ENCODE data around the gene HBM.

The HBM gene

DNA sequence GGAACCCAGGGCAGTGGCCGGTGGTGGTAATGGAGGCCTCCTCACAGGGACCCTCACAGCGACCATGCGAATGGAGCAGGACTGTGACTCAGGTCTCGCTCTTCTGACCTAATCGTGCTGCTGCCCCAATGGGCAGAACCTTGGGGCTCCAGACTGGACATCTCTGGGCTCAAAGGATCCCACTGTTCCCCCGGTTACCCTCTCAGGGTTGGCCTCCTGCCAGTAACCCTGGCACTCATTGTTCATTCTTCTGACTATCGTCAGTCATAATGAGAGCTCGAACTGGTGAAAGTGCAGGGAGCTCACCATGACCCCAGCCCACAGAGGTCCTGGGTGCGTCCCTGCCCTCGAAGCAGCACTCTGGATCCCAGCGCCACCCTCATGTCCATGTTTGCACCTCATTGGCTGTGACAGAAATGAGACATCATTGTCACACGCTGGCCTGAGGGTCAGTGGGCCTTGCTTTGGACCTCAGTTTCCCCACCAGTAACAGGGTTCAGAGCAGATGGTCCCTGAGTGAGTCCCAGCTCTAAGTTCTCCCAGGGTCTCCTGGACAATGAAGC lies 23.3 kb upstream of the HBM start:
- Histone ChIP-seq H3K9ac (ENCODE audit: low read length) (no peak overlapping the region), H3K4me2 (ENCODE audit: low read depth, low read length, poor library complexity, severe bottlenecking) (no peak overlapping the region), H3K9me3 (ENCODE audit: insufficient read depth, low read length) (no peaks in the 10 kb centered on the region), H2AFZ (ENCODE audit: low read depth, low read length, severe bottlenecking) (no peak overlapping the region), H3K27ac (ENCODE audit: low read depth, low read length) (no peak overlapping the region), H3K79me2 (ENCODE audit: insufficient read depth, low read length) (peaks cover 6% of the 10 kb centered on the region), H3K36me3 (ENCODE audit: low read length) (no peaks in the 10 kb centered on the region), H3K4me3 (ENCODE audit: insufficient read depth, low read length, poor library complexity, severe bottlenecking) (no peak overlapping the region), H3F3A (ENCODE audit: insufficient read depth) (peaks cover 10% of the 10 kb centered on the region), H3K9me2 (replicated peaks; ENCODE audit: insufficient read depth, low read length) (no peaks in the 10 kb centered on the region), H3K27me3 (ENCODE audit: low read length) (no peaks in the 10 kb centered on the region), H4K20me1 (ENCODE audit: low read depth, low read length) (no peaks in the 10 kb centered on the region)
- no peak for TF ChIP-seq EZH2phosphoT487 (conservative IDR thresholded peaks at IDR 0.05; ENCODE audit: low read length)
- TF ChIP-seq, protein P1, sequence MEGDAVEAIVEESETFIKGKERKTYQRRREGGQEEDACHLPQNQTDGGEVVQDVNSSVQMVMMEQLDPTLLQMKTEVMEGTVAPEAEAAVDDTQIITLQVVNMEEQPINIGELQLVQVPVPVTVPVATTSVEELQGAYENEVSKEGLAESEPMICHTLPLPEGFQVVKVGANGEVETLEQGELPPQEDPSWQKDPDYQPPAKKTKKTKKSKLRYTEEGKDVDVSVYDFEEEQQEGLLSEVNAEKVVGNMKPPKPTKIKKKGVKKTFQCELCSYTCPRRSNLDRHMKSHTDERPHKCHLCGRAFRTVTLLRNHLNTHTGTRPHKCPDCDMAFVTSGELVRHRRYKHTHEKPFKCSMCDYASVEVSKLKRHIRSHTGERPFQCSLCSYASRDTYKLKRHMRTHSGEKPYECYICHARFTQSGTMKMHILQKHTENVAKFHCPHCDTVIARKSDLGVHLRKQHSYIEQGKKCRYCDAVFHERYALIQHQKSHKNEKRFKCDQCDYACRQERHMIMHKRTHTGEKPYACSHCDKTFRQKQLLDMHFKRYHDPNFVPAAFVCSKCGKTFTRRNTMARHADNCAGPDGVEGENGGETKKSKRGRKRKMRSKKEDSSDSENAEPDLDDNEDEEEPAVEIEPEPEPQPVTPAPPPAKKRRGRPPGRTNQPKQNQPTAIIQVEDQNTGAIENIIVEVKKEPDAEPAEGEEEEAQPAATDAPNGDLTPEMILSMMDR (IDR thresholded peaks at IDR 0.05; ENCODE audit: insufficient read depth, low read length, poor library complexity, severe bottlenecking): no peak

DNA sequence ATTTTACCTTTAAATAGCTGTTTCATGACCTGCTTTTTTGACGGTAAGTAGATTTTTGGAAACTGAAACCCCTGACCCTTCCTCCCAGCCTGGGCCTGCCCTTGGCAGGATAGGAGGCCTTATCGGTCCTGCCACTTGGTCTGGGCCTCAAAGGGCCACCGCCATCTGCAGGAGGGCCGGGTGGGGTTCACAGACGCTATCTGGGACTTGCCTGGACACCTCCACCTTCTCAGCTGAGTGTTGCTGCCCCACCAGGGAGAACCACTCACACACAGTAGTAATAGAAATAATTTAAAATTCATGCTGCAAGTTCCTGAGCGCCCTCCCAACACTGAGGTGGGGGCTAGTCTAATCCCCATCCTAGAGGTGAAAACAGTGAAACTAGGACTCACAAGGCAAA lies 22.7 kb upstream of the HBM start:
- TF ChIP-seq, protein P1 (IDR thresholded peaks at IDR 0.05; ENCODE audit: insufficient read depth, low read length, poor library complexity, severe bottlenecking): no peak
- no peak for TF ChIP-seq EZH2phosphoT487 (conservative IDR thresholded peaks at IDR 0.05; ENCODE audit: low read length)
- no peak overlapping the region for H3K4me3 ChIP-seq (ENCODE audit: insufficient read depth, low read length, poor library complexity, severe bottlenecking)
- H3K36me3 ChIP-seq (ENCODE audit: low read length): no peaks in the 10 kb centered on the region
- no peaks in the 10 kb centered on the region for H3K27me3 ChIP-seq (ENCODE audit: low read length)
- H3K9me2 ChIP-seq (replicated peaks; ENCODE audit: insufficient read depth, low read length): no peaks in the 10 kb centered on the region
- no peak overlapping the region for H2AFZ ChIP-seq (ENCODE audit: low read depth, low read length, severe bottlenecking)
- no peak overlapping the region for H3K9ac ChIP-seq (ENCODE audit: low read length)
- peaks cover 10% of the 10 kb centered on the region for H3F3A ChIP-seq (ENCODE audit: insufficient read depth)
- H3K9me3 ChIP-seq (ENCODE audit: insufficient read depth, low read length): no peaks in the 10 kb centered on the region
- no peaks in the 10 kb centered on the region for H4K20me1 ChIP-seq (ENCODE audit: low read depth, low read length)
- H3K4me2 ChIP-seq (ENCODE audit: low read depth, low read length, poor library complexity, severe bottlenecking): no peak overlapping the region
- H3K79me2 ChIP-seq (ENCODE audit: insufficient read depth, low read length): peaks cover under 1% of the 10 kb centered on the region
- no peak overlapping the region for H3K27ac ChIP-seq (ENCODE audit: low read depth, low read length)

DNA sequence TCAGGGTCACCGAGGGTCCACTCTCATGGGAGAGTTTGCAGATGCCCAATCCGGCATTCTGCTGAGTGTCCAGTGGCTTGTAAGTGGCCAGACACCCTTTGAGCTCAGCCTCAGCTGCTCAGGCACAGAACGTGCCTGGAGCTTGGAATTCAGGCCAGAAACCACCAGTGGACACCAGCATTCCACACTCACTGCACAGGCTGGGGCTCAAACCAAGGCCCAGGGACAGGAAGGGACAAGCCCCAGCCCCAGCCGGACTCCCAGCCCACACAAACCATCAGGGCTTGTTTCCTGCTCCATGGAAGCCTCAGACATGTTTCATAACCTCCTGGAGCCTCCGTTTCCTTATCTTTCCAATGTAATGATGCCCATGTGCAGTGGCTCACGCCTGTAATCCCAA lies 22.3 kb upstream of the HBM start:
- Histone ChIP-seq H3K27me3 (ENCODE audit: low read length) (no peaks in the 10 kb centered on the region), H3K79me2 (ENCODE audit: insufficient read depth, low read length) (no peaks in the 10 kb centered on the region), H3F3A (ENCODE audit: insufficient read depth) (peaks cover 10% of the 10 kb centered on the region), H3K4me3 (ENCODE audit: insufficient read depth, low read length, poor library complexity, severe bottlenecking) (no peak overlapping the region), H3K9me3 (ENCODE audit: insufficient read depth, low read length) (no peaks in the 10 kb centered on the region), H3K27ac (ENCODE audit: low read depth, low read length) (no peak overlapping the region), H4K20me1 (ENCODE audit: low read depth, low read length) (no peaks in the 10 kb centered on the region), H2AFZ (ENCODE audit: low read depth, low read length, severe bottlenecking) (no peak overlapping the region), H3K9me2 (replicated peaks; ENCODE audit: insufficient read depth, low read length) (no peaks in the 10 kb centered on the region), H3K36me3 (ENCODE audit: low read length) (no peaks in the 10 kb centered on the region), H3K9ac (ENCODE audit: low read length) (no peak overlapping the region), H3K4me2 (ENCODE audit: low read depth, low read length, poor library complexity, severe bottlenecking) (no peak overlapping the region)
- TF ChIP-seq, protein P1 (IDR thresholded peaks at IDR 0.05; ENCODE audit: insufficient read depth, low read length, poor library complexity, severe bottlenecking): no peak
- no peak for TF ChIP-seq EZH2phosphoT487 (conservative IDR thresholded peaks at IDR 0.05; ENCODE audit: low read length)
